ENCODE measurements around the gene ALLC.

Gene ALLC

DNA sequence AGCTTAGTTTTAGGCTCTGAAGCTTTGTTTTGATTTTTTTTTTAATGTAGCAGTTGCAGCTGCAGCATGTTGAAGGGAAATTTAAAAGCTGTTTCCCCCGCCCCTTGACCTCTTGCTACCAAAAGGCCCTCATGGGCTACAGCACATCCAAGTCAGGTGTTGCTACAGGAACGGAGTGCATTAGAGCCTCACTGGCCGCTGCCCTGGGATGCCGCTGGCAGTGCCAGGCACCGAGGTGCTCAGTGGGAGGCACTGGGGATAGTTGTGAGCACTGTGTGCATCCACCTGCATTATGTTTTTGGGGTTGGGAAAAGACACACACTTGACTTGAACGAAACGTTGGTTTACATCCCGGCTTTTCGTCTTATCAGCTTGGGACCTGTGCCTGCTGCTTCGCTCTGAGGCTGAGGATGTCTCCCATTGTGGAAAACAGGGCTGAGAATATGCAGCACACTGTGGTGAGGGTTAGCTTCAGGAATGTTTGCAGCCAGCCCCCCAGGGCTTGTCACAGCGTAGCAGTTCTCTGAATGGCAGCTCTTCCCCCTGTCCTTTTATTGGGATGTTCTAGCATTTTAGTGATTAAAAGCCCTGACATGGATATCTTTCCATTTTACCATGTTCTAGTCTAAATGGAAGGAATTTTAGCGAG is 69.5 kb downstream of the ALLC start:
- no peak for DNase-seq

GRCh38 chr2:3728104-3729054 is 70.4 kb downstream of the ALLC start:
- no peak for DNase-seq

- no peak for DNase-seq
These were observed 71.1 kb downstream of the ALLC start for GRCh38 chr2:3729055-3729448.

- DNase-seq: no peak
These were observed 71.8 kb downstream of the ALLC start for GRCh38 chr2:3729786-3730185.

- DNase-seq: no peak
These were observed 72.6 kb downstream of the ALLC start for GRCh38 chr2:3730646-3731045.

- no peak for DNase-seq
These were observed 73.8 kb downstream of the ALLC start for GRCh38 chr2:3731829-3732228.

DNA sequence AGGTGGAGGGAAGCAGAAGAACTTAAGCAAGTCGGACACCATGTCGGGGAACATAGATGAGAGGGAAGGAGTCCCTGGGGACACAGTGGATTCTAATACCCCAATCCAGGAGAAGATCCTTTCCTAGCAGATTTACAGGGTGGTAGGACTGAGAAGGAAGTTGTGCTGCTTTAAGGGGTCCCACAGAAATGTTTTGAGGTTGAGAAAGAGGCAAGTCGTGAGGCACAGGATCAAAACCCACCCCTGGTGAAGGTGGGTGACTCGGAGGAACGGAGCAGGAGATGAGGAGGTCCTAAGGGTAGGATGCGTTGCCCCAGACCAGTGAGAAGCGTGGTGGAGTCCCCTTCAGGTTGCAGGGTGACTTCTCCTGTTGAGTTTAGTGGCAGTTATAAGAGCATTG is 78.1 kb downstream of the ALLC start:
- DNase-seq: no peak

GRCh38 chr2:3737128-3737527 is 79.1 kb downstream of the ALLC start:
- DNase-seq: no peak

GRCh38 chr2:3738454-3738853 is 80.5 kb downstream of the ALLC start:
- no peak for DNase-seq

DNA sequence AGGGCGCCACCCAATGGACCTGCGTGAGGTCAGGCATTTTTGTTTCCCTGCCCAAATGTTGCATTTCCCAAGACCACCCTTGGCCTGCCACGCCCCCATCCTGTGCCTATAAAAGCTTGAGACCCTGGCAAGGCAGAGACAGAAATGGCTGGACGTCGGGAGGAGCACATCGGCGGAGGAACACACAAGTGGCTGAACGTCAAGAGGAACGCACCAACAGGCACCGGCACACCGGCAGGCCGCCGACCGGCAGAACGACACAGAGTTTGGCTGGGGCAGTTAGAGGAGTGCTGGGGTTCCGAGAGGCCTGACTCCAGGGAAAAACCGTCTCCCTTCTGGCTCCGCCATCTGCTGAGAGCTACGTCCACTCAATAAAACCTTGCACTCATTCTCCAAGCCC is 81.3 kb downstream of the ALLC start:
- DNase-seq: no peak

DNA sequence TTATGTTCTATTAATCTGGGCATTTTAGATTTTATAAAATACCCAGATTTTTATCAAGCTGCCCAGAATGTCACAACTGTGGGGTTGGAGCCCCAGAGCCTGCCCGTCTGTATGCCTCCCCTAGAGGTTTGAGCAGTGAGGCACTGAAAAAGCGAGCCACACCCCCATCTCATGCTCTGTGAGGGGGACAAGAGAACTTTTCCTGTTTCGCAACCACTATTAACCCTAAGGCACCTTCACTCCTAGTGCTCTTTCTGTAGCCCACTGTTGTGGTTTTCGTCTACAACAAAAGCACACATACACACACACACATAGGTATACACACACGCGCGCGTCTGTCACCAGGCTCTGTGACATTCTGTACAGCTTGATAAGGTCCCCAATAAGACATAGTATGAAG is 83.4 kb downstream of the ALLC start:
- no peak for DNase-seq

DNA sequence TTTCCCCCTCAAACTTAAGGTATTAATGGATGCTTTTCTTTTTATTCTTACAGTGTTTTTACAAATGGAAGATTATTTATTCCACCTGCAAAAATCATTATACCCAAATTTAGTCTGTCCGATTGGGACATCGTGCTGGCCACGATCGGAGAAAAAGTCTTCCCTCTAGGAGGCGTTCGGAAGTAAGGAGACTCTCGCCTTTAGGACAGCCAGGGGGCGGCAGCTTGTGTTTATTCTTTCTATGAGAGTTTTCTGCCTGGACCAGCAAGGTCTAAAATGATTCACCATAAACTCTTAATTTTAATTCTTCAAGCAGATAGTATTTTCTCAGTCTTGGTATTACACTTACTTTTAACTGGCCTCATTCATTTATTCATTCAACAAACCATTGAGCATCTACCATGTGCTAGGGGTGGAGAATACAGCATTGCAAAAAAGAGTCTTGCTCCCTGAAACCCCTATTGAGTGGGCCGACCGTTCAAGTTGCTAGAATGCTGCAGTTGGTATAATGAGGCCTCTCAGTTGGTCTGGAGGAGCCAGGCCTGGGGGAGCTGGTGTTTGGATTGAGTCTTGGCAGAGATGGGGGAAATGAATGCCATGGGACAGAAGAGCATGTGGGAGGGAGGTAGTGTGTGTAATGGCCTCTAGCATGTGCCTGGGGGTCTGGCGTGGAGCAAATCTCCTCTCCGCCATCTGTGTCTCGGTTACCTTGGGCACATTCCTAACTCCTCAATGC is 84.0 kb downstream of the ALLC start:
- no peak for DNase-seq

GRCh38 chr2:3742743-3743508 is 84.9 kb downstream of the ALLC start:
- no peak for DNase-seq

- no peak for DNase-seq
These were observed 86.1 kb downstream of the ALLC start for GRCh38 chr2:3743951-3744555.

DNA sequence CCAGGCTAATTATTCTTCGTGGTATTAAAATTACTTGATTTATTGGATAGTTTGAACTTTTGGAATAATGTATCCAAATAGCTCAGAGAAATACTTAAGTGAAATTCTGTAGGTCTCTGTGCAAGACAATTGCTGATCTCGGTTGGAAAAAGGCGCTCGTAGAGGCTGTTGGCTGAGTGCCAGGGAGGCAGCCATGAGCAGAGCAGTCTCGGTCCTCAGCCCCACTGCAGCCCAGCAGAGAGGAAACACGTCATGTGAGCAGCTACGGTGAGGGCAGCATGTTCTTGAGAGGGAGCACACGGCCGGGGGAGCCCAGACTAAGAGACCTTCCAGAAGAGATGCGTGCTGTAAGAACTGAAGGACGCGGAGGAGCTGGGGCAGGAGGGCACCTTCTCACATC is 87.9 kb downstream of the ALLC start:
- DNase-seq: no peak

GRCh38 chr2:3747032-3747654 is 89.1 kb downstream of the ALLC start:
- no peak for DNase-seq

DNA sequence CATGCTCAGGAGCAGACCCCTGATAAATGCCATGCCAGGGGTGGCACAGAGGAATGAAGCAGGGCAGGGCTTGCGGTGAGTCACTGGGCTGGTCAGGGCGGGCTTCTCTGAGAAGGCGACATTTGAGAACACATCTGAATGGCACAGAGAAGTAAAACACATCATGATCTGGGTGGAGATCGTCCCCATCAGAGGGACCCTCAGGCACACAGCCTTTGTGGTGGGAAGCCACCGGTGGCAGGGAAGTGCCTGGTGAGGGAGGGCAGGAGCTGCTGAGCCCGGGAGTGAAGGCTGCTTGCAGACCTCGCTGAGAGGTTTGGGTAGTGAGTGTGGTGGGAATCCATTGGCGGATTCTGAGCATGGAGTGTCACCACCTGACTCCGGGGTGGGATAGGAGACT is 89.8 kb downstream of the ALLC start:
- DNase-seq: no peak

DNA sequence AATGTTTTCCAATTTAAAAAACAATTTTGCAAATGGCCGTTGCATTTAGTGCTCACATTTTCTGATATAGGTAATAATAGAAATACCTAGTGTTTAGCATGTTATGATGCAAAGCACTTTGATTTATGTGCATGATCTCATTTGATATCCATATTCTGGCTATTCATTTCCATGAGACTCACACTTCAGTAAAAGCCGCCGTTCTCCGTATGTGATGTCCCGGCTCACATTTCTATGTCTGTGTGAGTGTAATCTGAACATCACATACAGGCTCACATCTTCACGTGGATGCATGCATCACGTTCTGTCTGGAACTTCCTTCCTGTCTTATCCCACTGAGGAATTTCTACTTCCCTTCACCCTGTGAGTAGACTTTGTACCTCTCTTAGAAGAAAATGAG is 91.2 kb downstream of the ALLC start:
- no peak for DNase-seq

DNA sequence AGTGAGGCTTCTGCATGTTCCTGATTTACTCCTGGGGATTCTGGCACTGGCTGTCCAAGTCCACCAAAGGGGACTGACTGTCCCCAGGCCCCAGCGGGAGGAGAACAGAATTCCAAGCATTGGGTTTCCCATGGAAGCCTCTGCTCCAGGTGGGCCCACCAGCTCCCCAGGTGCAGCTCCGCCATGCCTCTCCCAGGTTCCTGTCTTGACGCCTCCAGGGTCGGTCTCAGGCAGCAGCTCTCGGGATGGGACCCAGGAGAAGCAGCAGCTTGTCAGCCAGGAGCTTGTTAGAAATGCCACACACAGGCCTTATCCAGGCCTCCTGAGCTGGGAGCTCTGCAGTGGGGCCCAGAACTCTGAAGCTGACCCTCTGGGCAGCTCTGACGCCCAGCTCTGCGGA is 93.3 kb downstream of the ALLC start:
- DNase-seq: no peak

- DNase-seq: no peak
These were observed 93.8 kb downstream of the ALLC start for GRCh38 chr2:3751806-3752205.
